Parathyroid adenoma (tissue), 2 donors: ENCODE measurements around the gene MATK.

Experiments used
- H2AFZ ChIP-seq: fragments of 300-600 bp; sonication (generic); one replicate; pipeline ENCODE4 v1.7.0; 2017; ENCODE audit warnings: antibody characterized with exemption, mild to moderate bottlenecking
- H3K27ac ChIP-seq: fragments of 300-600 bp; sonication (generic); one replicate; pipeline ENCODE4 v1.7.0; 2017
- H3K27me3 ChIP-seq: fragments of 300-600 bp; sonication (generic); one replicate; pipeline ENCODE4 v1.7.0; 2017; ENCODE audit warnings: low read length; ENCODE audit not compliant: control insufficient read depth, insufficient read depth
- H3K36me3 ChIP-seq: fragments of 300-600 bp; sonication (generic); one replicate; pipeline ENCODE4 v1.7.0; 2017; ENCODE audit warnings: low read length; ENCODE audit not compliant: control insufficient read depth, insufficient read depth
- H3K4me1 ChIP-seq: fragments of 300-600 bp; sonication (generic); one replicate; pipeline ENCODE4 v1.7.0; 2017; ENCODE audit warnings: control low read depth
- H3K4me2 ChIP-seq: fragments of 300-600 bp; sonication (generic); one replicate; pipeline ENCODE4 v1.7.0; 2017; ENCODE audit warnings: low read length
- H3K4me3 ChIP-seq: fragments of 300-600 bp; sonication (generic); one replicate; pipeline ENCODE4 v1.7.0; 2017; ENCODE audit warnings: low read depth, low read length
- H3K79me2 ChIP-seq: fragments of 300-600 bp; sonication (generic); one replicate; pipeline ENCODE4 v1.7.0; 2017; ENCODE audit warnings: control low read depth
- H3K9ac ChIP-seq: fragments of 300-600 bp; sonication (generic); one replicate; pipeline ENCODE4 v1.7.0; 2017; ENCODE audit warnings: mild to moderate bottlenecking
- H3K9me3 ChIP-seq: fragments of 300-600 bp; sonication (generic); one replicate; pipeline ENCODE4 v1.7.0; 2017; ENCODE audit warnings: low read length; ENCODE audit not compliant: control insufficient read depth
- TF ChIP-seq, protein P1 (sequence below): fragments of 300-600 bp; sonication (generic); IDR thresholded peaks from one replicate; pipeline ENCODE4 v1.7.0; 2017; ENCODE audit warnings: antibody characterized with exemption, mild to moderate bottlenecking
- donor health status: primary hyperparathyroidism.

Gene MATK

DNA sequence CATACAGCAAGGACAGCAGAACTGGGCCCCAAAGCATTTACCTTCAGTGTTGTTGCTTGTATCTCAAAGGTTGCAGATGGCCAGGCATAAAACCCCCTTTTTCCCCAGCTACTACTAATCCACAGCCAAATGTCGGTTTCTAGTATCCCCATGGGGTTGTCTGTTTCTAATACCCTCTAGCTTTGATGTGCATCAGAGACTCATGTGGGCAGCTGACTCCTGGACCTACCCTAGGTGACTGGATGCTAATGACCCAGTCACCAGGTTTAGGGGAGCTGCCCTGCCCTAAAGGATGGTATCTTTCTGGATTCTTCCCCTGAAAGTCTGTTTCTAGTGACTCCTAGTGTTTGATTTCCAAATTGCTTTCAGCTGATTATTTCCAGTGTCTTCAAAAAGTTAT, 54.1 kb downstream of the MATK start:
- no peak overlapping the region for H3K27ac ChIP-seq
- no peaks in the 10 kb centered on the region for H3K4me1 ChIP-seq
- TF ChIP-seq, protein P1, sequence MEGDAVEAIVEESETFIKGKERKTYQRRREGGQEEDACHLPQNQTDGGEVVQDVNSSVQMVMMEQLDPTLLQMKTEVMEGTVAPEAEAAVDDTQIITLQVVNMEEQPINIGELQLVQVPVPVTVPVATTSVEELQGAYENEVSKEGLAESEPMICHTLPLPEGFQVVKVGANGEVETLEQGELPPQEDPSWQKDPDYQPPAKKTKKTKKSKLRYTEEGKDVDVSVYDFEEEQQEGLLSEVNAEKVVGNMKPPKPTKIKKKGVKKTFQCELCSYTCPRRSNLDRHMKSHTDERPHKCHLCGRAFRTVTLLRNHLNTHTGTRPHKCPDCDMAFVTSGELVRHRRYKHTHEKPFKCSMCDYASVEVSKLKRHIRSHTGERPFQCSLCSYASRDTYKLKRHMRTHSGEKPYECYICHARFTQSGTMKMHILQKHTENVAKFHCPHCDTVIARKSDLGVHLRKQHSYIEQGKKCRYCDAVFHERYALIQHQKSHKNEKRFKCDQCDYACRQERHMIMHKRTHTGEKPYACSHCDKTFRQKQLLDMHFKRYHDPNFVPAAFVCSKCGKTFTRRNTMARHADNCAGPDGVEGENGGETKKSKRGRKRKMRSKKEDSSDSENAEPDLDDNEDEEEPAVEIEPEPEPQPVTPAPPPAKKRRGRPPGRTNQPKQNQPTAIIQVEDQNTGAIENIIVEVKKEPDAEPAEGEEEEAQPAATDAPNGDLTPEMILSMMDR, result no peak
- H3K36me3 ChIP-seq, result no peaks in the 10 kb centered on the region
- H3K79me2 ChIP-seq, result no peaks in the 10 kb centered on the region
- H3K4me2 ChIP-seq, result no peak overlapping the region
- H3K9me3 ChIP-seq, result no peaks in the 10 kb centered on the region
- H3K9ac ChIP-seq, result no peak overlapping the region
- H3K4me3 ChIP-seq, result no peak overlapping the region
- H2AFZ ChIP-seq, result no peak overlapping the region
- no peaks in the 10 kb centered on the region for H3K27me3 ChIP-seq

DNA sequence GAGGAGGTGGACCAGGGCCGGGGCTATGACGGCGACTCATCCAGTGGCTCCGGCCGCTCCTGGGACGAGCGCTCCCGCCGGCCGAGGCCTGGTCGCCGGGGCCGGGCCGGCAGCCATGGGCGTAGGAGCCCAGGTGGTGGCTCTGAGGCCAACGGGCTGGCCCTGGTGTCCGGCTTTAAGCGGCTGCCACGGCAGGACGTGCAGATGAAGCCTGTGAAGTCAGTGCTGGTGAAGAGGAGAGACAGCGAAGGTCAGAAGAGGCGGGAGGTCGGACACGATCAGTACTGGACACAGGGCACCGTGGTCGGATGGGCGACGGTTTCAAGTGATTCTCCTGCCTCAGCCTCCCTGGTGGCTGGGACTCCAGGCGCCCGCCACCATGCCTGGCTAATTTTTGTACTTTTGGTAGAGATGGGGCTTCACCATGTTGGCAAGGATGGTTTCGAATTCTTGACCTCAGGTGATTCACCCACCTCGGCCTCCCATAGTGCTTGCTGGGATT, 55.7 kb downstream of the MATK start:
- Histone ChIP-seq H3K4me1 (peaks cover 3% of the 10 kb centered on the region), H3K79me2 (no peaks in the 10 kb centered on the region), H3K4me3 (no peak overlapping the region), H3K27ac (no peak overlapping the region), H3K9ac (no peak overlapping the region), H3K9me3 (no peaks in the 10 kb centered on the region), H2AFZ (no peak overlapping the region), H3K27me3 (no peaks in the 10 kb centered on the region), H3K36me3 (no peaks in the 10 kb centered on the region), H3K4me2 (no peak overlapping the region)
- TF ChIP-seq, protein P1, result no peak
